NCI-H2081 (cell line): ENCODE measurements around the gene ZNF385C.

ENCODE experiments used
- DNase-seq, 2 experiments: peaks; one replicate each; lab custom pipeline; 2025; lab: John Stamatoyannopoulos, UW

The ZNF385C gene

GRCh38 chr17:42124256-42124655 lies 26.0 kb upstream of the ZNF385C start:
- DNase-seq, result no peak

GRCh38 chr17:42122371-42123303 lies 24.4 kb upstream of the ZNF385C start, which contains the start of gene HSPB9:
Gene HSPB9, plus strand, starts transcription at chr17:42122804. Its CDS starts 47 bp downstream, at chr17:42122851.
- DNase-seq, result peak in 1 of 2 experiments; percentile 23

DNA sequence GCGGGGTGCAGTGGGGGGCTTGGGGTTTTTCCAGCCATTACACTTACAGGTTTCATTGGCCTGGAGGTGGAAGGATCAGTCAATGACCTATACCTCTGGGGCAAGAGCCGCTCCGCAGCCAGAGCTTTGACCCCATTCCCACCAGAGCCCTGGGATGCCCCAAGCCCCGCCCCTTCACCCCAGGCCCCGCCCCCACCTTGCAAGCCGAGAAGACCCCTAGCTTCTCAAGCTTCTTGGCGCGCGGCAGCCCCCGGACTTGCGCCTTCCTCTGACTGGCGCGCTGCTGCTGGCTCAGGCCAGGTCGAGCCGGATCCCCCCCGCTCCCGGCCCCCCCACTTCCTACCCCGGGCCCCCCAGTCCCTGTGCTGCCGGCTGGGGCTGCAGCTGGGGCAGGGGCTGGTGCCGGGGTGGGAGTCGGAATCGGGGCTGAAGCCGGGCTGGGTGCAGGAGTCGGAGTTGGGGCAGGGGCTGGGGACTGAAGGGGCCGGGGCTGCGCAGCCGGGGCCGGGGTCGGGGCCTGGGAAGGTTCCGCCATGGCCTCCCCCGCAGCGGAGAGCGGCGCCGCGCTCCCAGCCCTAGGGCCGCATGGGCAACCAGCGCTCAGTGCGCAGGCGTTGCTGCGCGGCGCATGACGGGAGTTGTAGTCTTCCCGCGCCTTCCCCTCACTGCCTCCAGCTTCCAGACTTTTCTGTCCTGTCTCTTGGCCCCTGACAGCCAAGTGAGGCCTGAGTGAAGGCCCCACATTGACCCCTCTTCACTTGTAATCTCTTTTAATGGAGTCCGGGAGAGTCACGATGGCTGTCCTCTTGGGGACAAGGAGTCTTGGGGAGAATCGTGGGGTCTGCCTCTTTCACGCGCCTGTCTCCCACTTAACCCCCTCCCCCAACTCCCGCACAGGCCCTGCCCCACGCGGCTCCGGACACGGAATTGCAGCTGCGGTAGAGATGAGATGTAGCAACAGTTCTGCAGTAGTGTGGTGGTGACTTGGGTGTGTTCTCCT lies 22.8 kb upstream of the ZNF385C start, which contains the start of gene KAT2A:
Gene KAT2A (minus strand): TSS at position 598 of the 1,000 bp plus-strand sequence. CDS start 63 bp downstream, at position 535.
- peak; percentile 84 to 91 for DNase-seq

- no peak for DNase-seq
Measured at GRCh38 chr17:42120161-42120769, 22.0 kb upstream of the ZNF385C start.

DNA sequence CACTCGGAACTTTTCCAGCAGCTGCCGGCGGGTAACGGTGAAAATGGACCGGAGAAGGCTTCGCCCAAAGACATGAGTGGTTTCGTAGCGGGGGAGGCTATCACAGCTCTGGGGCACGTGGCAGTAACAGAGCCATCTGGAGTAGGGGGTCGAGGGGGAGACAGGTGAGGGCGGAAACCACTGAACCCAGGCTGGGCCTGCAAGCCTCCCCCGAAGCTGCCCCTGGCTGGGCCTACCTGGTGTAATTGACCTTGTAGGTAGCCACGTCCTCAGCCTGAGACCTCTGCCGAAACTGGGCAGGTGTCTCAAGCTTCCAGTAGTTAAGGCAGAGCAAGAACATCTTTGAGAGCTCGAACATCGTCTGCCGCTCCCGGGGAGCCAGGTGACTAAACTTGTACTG lies 21.0 kb upstream of the ZNF385C start:
- no peak for DNase-seq

DNA sequence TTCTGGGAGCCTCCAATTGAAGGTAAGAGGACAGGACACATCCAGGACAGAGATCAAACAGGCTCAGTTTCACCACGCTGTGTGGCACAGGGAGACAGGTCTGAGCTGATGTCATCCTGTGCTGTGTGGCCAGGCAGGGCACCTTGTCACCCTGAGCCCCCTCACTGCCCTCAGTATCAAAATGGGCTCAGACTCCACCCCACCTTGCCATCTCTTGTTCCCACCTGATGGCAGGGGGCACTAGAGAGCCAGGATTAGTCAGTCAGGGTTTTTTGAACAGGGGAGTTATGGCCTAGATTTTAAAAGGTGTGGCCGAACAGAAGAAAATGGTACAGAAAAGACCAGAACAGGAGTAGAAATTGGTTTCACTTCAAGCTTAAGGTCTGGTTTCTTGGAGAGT lies 20.3 kb upstream of the ZNF385C start:
- DNase-seq, result peak; percentile 42 to 48

DNA sequence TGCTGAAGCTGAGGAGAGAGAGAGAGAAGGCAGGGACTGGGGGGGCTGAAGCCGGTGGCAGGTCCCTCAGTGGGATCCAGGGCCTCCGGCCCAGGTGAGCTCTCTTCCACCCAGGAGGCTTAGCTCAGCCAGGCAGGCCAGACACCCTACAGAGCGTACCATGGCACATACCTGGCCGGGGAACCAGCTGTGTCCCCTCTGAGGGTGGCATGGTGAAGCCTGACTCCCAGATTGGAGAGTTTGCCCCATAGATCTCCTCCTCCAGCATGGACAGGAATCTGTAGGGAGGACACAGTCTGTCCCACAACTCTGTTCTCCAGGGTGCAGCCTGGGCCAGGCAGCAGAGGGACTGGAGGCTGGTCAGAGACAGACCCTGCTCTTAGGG lies 19.8 kb upstream of the ZNF385C start:
- DNase-seq, result no peak

- DNase-seq, result no peak
Measured at GRCh38 chr17:42117397-42118125, 19.3 kb upstream of the ZNF385C start.

DNA sequence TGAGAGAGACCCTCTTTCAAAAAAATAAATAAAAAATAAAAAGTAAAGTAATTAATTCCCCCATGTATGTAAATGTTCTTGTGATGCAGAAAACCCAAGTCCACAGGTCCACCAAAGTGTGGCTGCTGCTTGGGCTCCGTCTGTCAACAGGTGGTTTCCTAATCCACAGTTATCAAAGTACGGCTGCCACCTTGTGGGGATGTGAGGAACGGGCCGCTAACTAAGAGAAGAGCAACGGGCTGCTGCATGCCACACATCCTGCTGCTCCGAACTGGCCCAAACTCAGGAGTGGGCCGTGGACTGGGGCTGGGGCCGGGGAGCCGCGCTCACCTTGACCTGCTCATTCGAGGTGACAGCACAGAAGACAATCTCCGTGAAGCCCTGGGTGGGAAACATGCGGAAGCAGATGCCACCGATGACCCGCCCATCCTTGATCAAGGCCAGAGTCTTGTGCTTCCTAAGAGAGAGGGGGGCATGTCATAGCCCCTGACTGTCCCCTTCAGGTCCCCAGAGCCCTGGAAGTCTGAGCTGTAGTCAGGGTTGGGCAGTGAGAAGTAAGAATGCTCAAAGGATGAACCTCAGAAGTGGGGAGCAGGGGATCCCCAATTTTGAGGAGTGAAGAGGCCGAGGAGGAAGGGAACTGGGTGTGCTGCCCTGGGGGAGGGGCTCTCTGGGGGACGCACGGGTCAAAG lies 18.6 kb upstream of the ZNF385C start:
- DNase-seq, result peak; percentile 75 to 79

- no peak for DNase-seq
Measured at GRCh38 chr17:42114118-42114517, 15.8 kb upstream of the ZNF385C start.

DNA sequence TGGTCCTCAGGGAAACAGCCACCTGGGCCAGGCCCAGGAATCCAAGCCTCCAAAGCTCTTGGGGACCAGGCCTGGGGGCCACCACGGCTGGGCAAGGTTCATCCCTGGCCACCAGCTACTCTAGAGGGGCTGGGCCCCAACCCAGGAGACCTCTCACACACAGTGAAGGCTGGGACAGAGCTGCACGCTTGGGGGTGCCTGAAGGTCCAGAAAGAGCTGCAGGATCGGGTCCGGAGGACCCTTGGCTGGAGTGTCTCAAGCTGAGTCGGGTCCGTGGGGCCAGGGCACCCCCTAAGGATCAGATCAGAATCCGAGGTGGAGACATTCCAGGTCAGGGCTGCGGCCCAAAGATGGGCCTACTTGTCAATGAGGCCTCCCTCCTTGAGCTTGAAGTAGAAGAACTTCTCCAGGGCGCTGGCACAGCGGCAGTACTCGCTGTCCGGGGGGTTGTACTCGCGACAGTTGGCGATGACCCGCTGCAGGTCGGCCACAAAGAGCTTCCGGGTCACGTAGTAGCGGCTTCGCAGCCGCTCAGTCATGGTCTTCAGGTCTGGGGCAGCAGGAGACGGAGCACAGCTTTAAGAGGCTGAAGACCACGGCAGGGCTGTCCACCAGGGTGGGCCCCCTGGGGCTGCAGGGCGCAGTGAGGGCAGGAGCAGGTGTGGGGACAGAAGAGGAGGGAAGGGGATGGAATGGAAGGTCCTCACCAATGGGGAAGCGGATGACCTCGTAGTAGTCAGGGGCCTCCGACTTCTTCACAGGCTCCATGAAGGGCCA lies 15.2 kb upstream of the ZNF385C start:
- no peak for DNase-seq

DNA sequence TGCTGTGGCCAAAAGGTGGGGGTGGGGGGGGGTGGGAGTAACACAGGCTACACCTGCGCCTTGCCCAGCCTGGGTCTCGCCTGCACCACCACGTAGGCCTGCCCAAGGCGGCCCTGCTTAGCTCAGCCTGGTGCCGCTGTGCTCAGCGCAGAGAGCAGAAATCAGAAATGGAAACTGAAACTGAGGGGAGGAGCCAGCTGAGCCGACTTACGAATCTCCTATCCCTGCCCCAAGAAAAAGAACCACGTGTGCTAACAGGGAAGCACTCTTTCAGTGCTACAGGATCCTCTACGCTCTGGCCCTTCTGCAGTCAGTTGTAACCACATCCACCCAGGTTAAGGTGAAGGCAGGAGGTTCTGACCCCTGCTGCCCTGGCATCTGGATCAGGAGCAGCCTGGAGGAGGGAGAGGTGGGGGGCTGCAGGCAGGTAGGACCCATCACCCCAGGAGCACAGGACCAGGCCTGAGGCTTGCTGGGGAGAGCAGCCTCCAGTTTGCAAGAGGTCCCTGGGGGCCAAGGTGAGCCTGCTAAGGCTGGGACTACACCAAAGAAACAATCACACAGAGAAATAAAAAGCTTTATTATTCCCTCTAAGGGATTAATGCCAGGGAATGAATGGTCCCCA lies 14.4 kb upstream of the ZNF385C start, which contains the start of gene DHX58:
Gene DHX58 (minus strand): TSS at position 163 of the 625 bp plus-strand sequence. CDS start 822 bp downstream, outside the sequence.
- DNase-seq, result no peak

GRCh38 chr17:42111871-42112551 lies 13.7 kb upstream of the ZNF385C start:
- no peak for DNase-seq

GRCh38 chr17:42111265-42111636 lies 13.0 kb upstream of the ZNF385C start:
- no peak for DNase-seq

DNA sequence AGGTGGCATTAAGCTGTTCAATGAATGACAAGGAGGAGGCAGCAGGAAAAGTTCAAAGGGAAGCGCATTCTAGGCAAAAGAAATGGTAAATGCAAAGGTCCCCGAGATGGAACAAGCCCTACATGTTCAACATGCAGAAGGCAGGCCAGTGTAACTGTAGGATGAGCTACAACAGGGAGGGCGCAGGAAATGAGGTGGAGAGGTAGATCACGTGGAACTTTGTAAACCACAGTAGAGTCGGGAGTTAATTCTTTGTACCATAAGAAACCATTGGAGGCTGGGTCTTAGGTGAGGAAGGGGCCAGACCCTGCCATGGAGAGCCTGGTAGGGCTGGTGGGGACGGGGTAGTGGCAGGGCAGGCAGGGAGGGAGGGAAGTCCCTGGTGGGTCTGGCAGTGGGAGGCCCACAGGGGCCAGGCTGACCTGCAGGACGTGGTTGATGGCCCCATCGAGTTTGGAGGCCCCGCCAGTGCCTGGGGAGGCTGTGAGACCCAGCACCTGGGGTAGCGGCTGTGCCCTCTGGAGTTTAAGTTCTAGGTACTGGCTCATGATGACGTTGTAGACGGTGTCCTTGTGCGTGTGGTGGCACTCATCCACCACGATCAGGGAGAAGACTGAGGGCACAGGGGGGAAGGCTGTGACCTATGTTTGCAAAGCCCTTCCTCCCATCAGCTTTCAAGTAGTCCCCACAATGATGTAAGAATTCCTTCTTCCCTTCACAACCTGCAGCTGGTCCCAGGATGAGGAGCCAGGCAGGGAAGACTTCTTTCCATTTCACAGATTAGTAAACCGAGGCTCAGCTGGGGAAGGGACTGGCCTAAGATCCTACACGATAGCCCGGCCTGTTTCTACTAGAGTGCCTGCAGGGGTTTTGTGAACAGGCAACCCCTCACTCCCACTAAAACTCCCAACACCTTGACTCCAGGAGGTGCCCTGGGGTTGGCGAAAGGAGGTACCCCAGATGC lies 12.3 kb upstream of the ZNF385C start:
- DNase-seq, result no peak

- no peak for DNase-seq
Measured at GRCh38 chr17:42109086-42109485, 10.8 kb upstream of the ZNF385C start.
